Parathyroid adenoma (tissue), 2 donors: Measurements from ENCODE around the gene SELENOF.

Experiments
- H2AFZ ChIP-seq: fragments of 300-600 bp; sonication (generic); one replicate; pipeline ENCODE4 v1.7.0; 2017; ENCODE audit warnings: antibody characterized with exemption, mild to moderate bottlenecking
- H3K27ac ChIP-seq: fragments of 300-600 bp; sonication (generic); one replicate; pipeline ENCODE4 v1.7.0; 2017
- H3K27me3 ChIP-seq: fragments of 300-600 bp; sonication (generic); one replicate; pipeline ENCODE4 v1.7.0; 2017; ENCODE audit warnings: low read length; ENCODE audit not compliant: control insufficient read depth, insufficient read depth
- H3K36me3 ChIP-seq: fragments of 300-600 bp; sonication (generic); one replicate; pipeline ENCODE4 v1.7.0; 2017; ENCODE audit warnings: low read length; ENCODE audit not compliant: control insufficient read depth, insufficient read depth
- H3K4me1 ChIP-seq: fragments of 300-600 bp; sonication (generic); one replicate; pipeline ENCODE4 v1.7.0; 2017; ENCODE audit warnings: control low read depth
- H3K4me2 ChIP-seq: fragments of 300-600 bp; sonication (generic); one replicate; pipeline ENCODE4 v1.7.0; 2017; ENCODE audit warnings: low read length
- H3K4me3 ChIP-seq: fragments of 300-600 bp; sonication (generic); one replicate; pipeline ENCODE4 v1.7.0; 2017; ENCODE audit warnings: low read depth, low read length
- H3K79me2 ChIP-seq: fragments of 300-600 bp; sonication (generic); one replicate; pipeline ENCODE4 v1.7.0; 2017; ENCODE audit warnings: control low read depth
- H3K9ac ChIP-seq: fragments of 300-600 bp; sonication (generic); one replicate; pipeline ENCODE4 v1.7.0; 2017; ENCODE audit warnings: mild to moderate bottlenecking
- H3K9me3 ChIP-seq: fragments of 300-600 bp; sonication (generic); one replicate; pipeline ENCODE4 v1.7.0; 2017; ENCODE audit warnings: low read length; ENCODE audit not compliant: control insufficient read depth
- CTCF ChIP-seq: fragments of 300-600 bp; sonication (generic); IDR thresholded peaks from one replicate; pipeline ENCODE4 v1.7.0; 2017; ENCODE audit warnings: antibody characterized with exemption, mild to moderate bottlenecking
- donor health status: primary hyperparathyroidism.

SELENOF gene

GRCh38 chr1:86866665-86867064 is 47.3 kb downstream of the SELENOF start:
- Histone ChIP-seq H3K9me3 (no peaks in the 10 kb centered on the region), H3K4me3 (no peak overlapping the region), H3K36me3 (no peaks in the 10 kb centered on the region), H3K9ac (no peak overlapping the region), H3K79me2 (no peaks in the 10 kb centered on the region), H3K4me1 (no peaks in the 10 kb centered on the region), H2AFZ (no peak overlapping the region), H3K4me2 (no peak overlapping the region), H3K27me3 (no peaks in the 10 kb centered on the region), H3K27ac (no peak overlapping the region)
- TF ChIP-seq CTCF: no peak

GRCh38 chr1:86865973-86866637 is 47.8 kb downstream of the SELENOF start:
- H3K4me3 ChIP-seq: no peak overlapping the region
- no peaks in the 10 kb centered on the region for H3K27me3 ChIP-seq
- no peak overlapping the region for H3K27ac ChIP-seq
- no peaks in the 10 kb centered on the region for H3K9me3 ChIP-seq
- H3K9ac ChIP-seq: no peak overlapping the region
- no peak overlapping the region for H2AFZ ChIP-seq
- H3K4me2 ChIP-seq: no peak overlapping the region
- no peaks in the 10 kb centered on the region for H3K79me2 ChIP-seq
- no peak for TF ChIP-seq CTCF
- no peaks in the 10 kb centered on the region for H3K4me1 ChIP-seq
- H3K36me3 ChIP-seq: no peaks in the 10 kb centered on the region

- no peak overlapping the region for H3K9ac ChIP-seq
- H3K27me3 ChIP-seq: no peaks in the 10 kb centered on the region
- no peak for TF ChIP-seq CTCF
- H3K4me2 ChIP-seq: no peak overlapping the region
- no peak overlapping the region for H2AFZ ChIP-seq
- H3K9me3 ChIP-seq: no peaks in the 10 kb centered on the region
- no peaks in the 10 kb centered on the region for H3K4me1 ChIP-seq
- H3K36me3 ChIP-seq: no peaks in the 10 kb centered on the region
- no peak overlapping the region for H3K4me3 ChIP-seq
- no peak overlapping the region for H3K27ac ChIP-seq
- H3K79me2 ChIP-seq: no peaks in the 10 kb centered on the region
These were observed 51.0 kb downstream of the SELENOF start for GRCh38 chr1:86862920-86863319.

- no peaks in the 10 kb centered on the region for H3K9me3 ChIP-seq
- TF ChIP-seq CTCF: no peak
- no peaks in the 10 kb centered on the region for H3K27me3 ChIP-seq
- H3K27ac ChIP-seq: no peak overlapping the region
- H3K9ac ChIP-seq: no peak overlapping the region
- H3K4me2 ChIP-seq: no peak overlapping the region
- no peak overlapping the region for H3K4me3 ChIP-seq
- H3K4me1 ChIP-seq: no peaks in the 10 kb centered on the region
- no peaks in the 10 kb centered on the region for H3K36me3 ChIP-seq
- H2AFZ ChIP-seq: no peak overlapping the region
- H3K79me2 ChIP-seq: no peaks in the 10 kb centered on the region
These were observed 52.5 kb downstream of the SELENOF start for GRCh38 chr1:86861424-86861823.

GRCh38 chr1:86860424-86860823 is 53.5 kb downstream of the SELENOF start:
- H3K4me3 ChIP-seq: no peak overlapping the region
- H3K4me1 ChIP-seq: no peaks in the 10 kb centered on the region
- no peak for TF ChIP-seq CTCF
- no peak overlapping the region for H3K9ac ChIP-seq
- H3K79me2 ChIP-seq: no peaks in the 10 kb centered on the region
- no peak overlapping the region for H2AFZ ChIP-seq
- no peak overlapping the region for H3K4me2 ChIP-seq
- H3K9me3 ChIP-seq: no peaks in the 10 kb centered on the region
- no peaks in the 10 kb centered on the region for H3K36me3 ChIP-seq
- H3K27me3 ChIP-seq: no peaks in the 10 kb centered on the region
- H3K27ac ChIP-seq: no peak overlapping the region
